Neutrophil (primary cell): ENCODE results near the gene FGF16.

Experiments used
- H3K27ac ChIP-seq: fragments of 200-600 bp; sonication (generic); 2 replicates; pipeline ENCODE4 v1.5.1; 2016; ENCODE audit warnings: mild to moderate bottlenecking, moderate library complexity
- H3K27me3 ChIP-seq: fragments of 200-600 bp; sonication (generic); 2 replicates; pipeline ENCODE4 v1.6.0; 2016; ENCODE audit warnings: mild to moderate bottlenecking
- H3K36me3 ChIP-seq: fragments of 200-600 bp; sonication (generic); 2 replicates; pipeline ENCODE4 v1.5.1; 2017
- H3K4me1 ChIP-seq, 2 experiments: fragments of 200-600 bp in 1 of 2; sonication (generic) in 1 of 2; 1 replicate in 1 of 2; 2 replicates in 1 of 2; pipeline versions ENCODE4 v1.5.1 to v1.6.1; 2013 to 2016; ENCODE audit warnings: low read depth in 1 of 2, low read length in 1 of 2, mild to moderate bottlenecking in 1 of 2, moderate library complexity in 1 of 2; ENCODE audit not compliant: control insufficient read depth in 1 of 2, insufficient read depth in 1 of 2
- H3K4me3 ChIP-seq, 2 experiments: fragments of 200-600 bp in 1 of 2; sonication (generic) in 1 of 2; 1 replicate in 1 of 2; 2 replicates in 1 of 2; pipeline ENCODE4 v1.5.1; 2013 to 2016; ENCODE audit warnings: low read depth in 1 of 2, low read length in 1 of 2, mild to moderate bottlenecking in 1 of 2, moderate library complexity in 1 of 2
- H3K9me3 ChIP-seq: fragments of 200-600 bp; sonication (generic); 2 replicates; pipeline ENCODE4 v1.5.1; 2016
- CTCF ChIP-seq: fragments of 200-600 bp; sonication (generic); IDR thresholded peaks from 2 replicates; pipeline ENCODE4 v1.5.1; 2016; ENCODE audit warnings: antibody characterized with exemption

FGF16 gene

GRCh38 chrX:77446029-77446585 lies 1.1 kb upstream of the FGF16 start:
- peak overlapping the region; percentile 40 to 43 for H3K4me3 ChIP-seq
- peaks cover 43% of the 10 kb centered on the region for H3K27me3 ChIP-seq
- no peaks in the 10 kb centered on the region for H3K9me3 ChIP-seq
- no peak overlapping the region for H3K27ac ChIP-seq
- no peaks in the 10 kb centered on the region for H3K36me3 ChIP-seq
- TF ChIP-seq CTCF: no peak
- peaks cover 21 to 24% of the 10 kb centered on the region in 2 experiments for H3K4me1 ChIP-seq

GRCh38 chrX:77447653-77448569 lies 722 bp downstream of the FGF16 start:
- no peak for TF ChIP-seq CTCF
- Histone ChIP-seq H3K27me3 (peaks cover 43% of the 10 kb centered on the region), H3K9me3 (no peaks in the 10 kb centered on the region), H3K4me3 (peak overlapping the region; percentile 21 to 43), H3K36me3 (no peaks in the 10 kb centered on the region), H3K4me1 (peaks cover 21 to 24% of the 10 kb centered on the region in 2 experiments), H3K27ac (no peak overlapping the region)

- H3K36me3 ChIP-seq: no peaks in the 10 kb centered on the region
- peaks cover 38% of the 10 kb centered on the region for H3K27me3 ChIP-seq
- H3K27ac ChIP-seq: no peak overlapping the region
- no peak overlapping the region for H3K4me3 ChIP-seq
- H3K4me1 ChIP-seq: peaks cover 21 to 24% of the 10 kb centered on the region in 2 experiments
- no peaks in the 10 kb centered on the region for H3K9me3 ChIP-seq
- no peak for TF ChIP-seq CTCF
Measured at GRCh38 chrX:77450415-77450814, 3.2 kb downstream of the FGF16 start.

GRCh38 chrX:77450996-77451395 lies 3.8 kb downstream of the FGF16 start:
- no peak for TF ChIP-seq CTCF
- no peak overlapping the region for H3K4me3 ChIP-seq
- no peak overlapping the region for H3K27ac ChIP-seq
- peaks cover 17 to 21% of the 10 kb centered on the region in 2 experiments for H3K4me1 ChIP-seq
- no peaks in the 10 kb centered on the region for H3K36me3 ChIP-seq
- peaks cover 32% of the 10 kb centered on the region for H3K27me3 ChIP-seq
- H3K9me3 ChIP-seq: no peaks in the 10 kb centered on the region

- Histone ChIP-seq H3K9me3 (no peaks in the 10 kb centered on the region), H3K4me1 (peaks cover 1% of the 10 kb centered on the region in 2 experiments), H3K36me3 (no peaks in the 10 kb centered on the region), H3K27me3 (peaks cover 10% of the 10 kb centered on the region), H3K4me3 (no peak overlapping the region), H3K27ac (no peak overlapping the region)
- TF ChIP-seq CTCF: no peak
Measured at GRCh38 chrX:77453190-77453589, 6.0 kb downstream of the FGF16 start.
